Endodermal cell (in vitro differentiated cells): ENCODE results near the gene SUSD2. TPM values are rescaled to one million over a fixed set of nuclear protein-coding genes. Genes with fewer than 3 reads are reported as not detected.
A peak's percentile ranks its signal among the peaks of the same experiment; 100 is the strongest.

Source experiments
- DNase-seq: peaks from one replicate; pipeline ENCODE4 v3.0.0-alpha.2; 2017
- H3K27ac ChIP-seq: 2 replicates; pipeline ENCODE4 v1.5.1; 2013; ENCODE audit warnings: mild to moderate bottlenecking, low read depth, low read length, moderate library complexity
- H3K27me3 ChIP-seq: 2 replicates; pipeline ENCODE4 v1.6.1; 2013; ENCODE audit warnings: mild to moderate bottlenecking, low read length, moderate library complexity; ENCODE audit not compliant: insufficient read depth, control insufficient read depth, poor library complexity, severe bottlenecking
- H3K36me3 ChIP-seq: 2 replicates; pipeline ENCODE4 v1.7.0; 2013; ENCODE audit warnings: mild to moderate bottlenecking, low read length, moderate library complexity; ENCODE audit not compliant: control insufficient read depth, insufficient read depth
- H3K4me1 ChIP-seq: one replicate; pipeline ENCODE4 v1.7.0; 2013; ENCODE audit warnings: low read length; ENCODE audit not compliant: control insufficient read depth, insufficient read depth
- H3K4me3 ChIP-seq: 2 replicates; pipeline ENCODE4 v1.5.1; 2013; ENCODE audit warnings: mild to moderate bottlenecking, low read length, moderate library complexity
- H3K9ac ChIP-seq: 2 replicates; pipeline ENCODE4 v1.6.1; 2013; ENCODE audit warnings: mild to moderate bottlenecking, low read length, moderate library complexity; ENCODE audit not compliant: poor library complexity, severe bottlenecking; ENCODE audit errors: extremely low read depth
- H3K9me3 ChIP-seq: 2 replicates; pipeline ENCODE4 v1.6.1; 2013; ENCODE audit warnings: mild to moderate bottlenecking, low read length, moderate library complexity; ENCODE audit not compliant: control insufficient read depth
- H3K27ac Mint-ChIP-seq: 2 replicates; pipeline ENCODE4 v1.8.0; 2020; ENCODE audit warnings: mixed read lengths
- H3K27me3 Mint-ChIP-seq: 2 replicates; pipeline ENCODE4 v1.8.0; 2021; ENCODE audit warnings: mild to moderate bottlenecking, mixed read lengths; ENCODE audit not compliant: insufficient read depth
- H3K36me3 Mint-ChIP-seq: 2 replicates; pipeline ENCODE4 v1.8.0; 2020; ENCODE audit warnings: low read depth, mixed read lengths
- H3K4me1 Mint-ChIP-seq: 2 replicates; pipeline ENCODE4 v1.8.0; 2020; ENCODE audit warnings: mixed read lengths
- H3K4me3 Mint-ChIP-seq: 2 replicates; pipeline ENCODE4 v1.8.0; 2020; ENCODE audit warnings: mild to moderate bottlenecking, moderate library complexity, mixed read lengths
- H3K9me3 Mint-ChIP-seq: 2 replicates; pipeline ENCODE4 v1.8.0; 2020; ENCODE audit warnings: mild to moderate bottlenecking, mixed read lengths
- WGBS, 2 experiments: methylation state at CpG; one replicate each; pipeline versions ENCODE4 v1.1.5 to v1.1.7; 2013; ENCODE audit warnings: missing lambda C conversion rate in 2 of 2, mixed read lengths in 1 of 2; ENCODE audit not compliant: insufficient coverage in 1 of 2, insufficient read length in 1 of 2; 5-methylcytosine and 5-hydroxymethylcytosine counted together
- total RNA-seq, 2 donors: library from RNA; stranded (reverse); fragmentation: NEBNext Ultra II Directional in 1 of 2; extraction: Animal tissue kit (Norgen Biotek cat#: 25700) in 1 of 2; gene quantifications; 2 replicates in 1 of 2; 3 replicates in 1 of 2; pipeline ENCODE4 v1.2.1, GENCODE V29; 2021
- TF ChIP-seq, protein P1 (sequence below): fragments of 200-600 bp; sonication (generic); conservative IDR thresholded peaks from 2 replicates; pipeline ENCODE4 v1.5.0; 2021; ENCODE audit warnings: antibody characterized with exemption, mild to moderate bottlenecking

SUSD2 gene
- total RNA-seq, 2 donors from 2014 or later: 0.40 to 1.6 TPM

DNA sequence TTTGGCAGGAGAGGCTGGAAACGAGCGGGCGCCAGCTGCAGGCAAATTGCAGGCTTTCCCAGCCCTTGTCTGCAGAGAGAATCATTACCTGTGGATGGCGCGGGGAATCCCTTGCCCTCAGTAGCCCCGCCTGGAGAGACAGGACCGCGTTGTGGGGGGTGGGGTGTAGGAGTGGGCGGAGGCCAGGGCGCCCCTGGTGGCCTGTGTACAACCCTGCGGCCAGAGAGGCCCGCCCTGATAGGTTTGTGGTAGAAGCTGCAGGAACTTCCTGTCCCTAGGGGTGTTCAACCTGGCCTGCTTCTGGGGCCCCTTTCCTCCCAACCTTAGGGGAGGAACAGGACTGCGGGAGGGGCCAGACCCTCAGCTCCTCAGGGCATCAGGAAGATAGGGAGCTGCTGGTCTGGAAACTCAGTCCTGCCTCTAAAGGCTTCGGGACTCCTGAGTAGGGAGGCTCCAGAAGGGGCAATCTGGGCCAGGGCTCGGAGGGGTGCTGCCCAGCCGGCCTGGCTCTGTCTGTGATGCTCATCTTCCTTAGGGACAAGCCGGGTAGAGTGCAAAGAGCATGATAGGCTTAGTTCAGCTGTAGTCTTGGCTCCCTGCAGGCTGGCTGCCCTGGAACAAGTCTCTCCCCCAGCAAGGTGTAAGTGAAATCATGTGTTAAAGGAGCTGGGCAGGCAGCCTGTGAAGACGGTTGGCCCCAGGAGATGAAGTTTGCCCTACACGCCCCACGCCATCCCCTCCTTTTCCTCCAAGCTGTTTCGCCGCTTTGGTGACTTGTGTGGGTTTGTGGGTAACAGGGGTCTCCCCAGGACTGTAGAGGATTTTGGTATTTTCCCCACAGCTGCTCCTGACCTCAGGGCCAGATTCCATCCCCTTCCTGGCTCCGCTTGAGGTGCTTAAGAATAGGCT lies 24.1 kb upstream of the SUSD2 start:
- Histone ChIP-seq H3K9ac (no peak overlapping the region), H3K4me1 (peaks cover 18% of the 10 kb centered on the region), H3K27ac (no peak overlapping the region), H3K9me3 (no peaks in the 10 kb centered on the region), H3K27me3 (peaks cover 8% of the 10 kb centered on the region), H3K4me3 (peak overlapping the region; percentile 74), H3K36me3 (no peaks in the 10 kb centered on the region)
- DNase-seq: peak; percentile 98
- H3K9me3 Mint-ChIP-seq: no peaks in the 10 kb centered on the region
- no peaks in the 10 kb centered on the region for H3K27me3 Mint-ChIP-seq
- H3K4me3 Mint-ChIP-seq: peak overlapping the region; percentile 58
- 34 to 36% methylated on average over 6 to 23 of the region's 23 CpGs for WGBS, 2 experiments
- peaks cover 1% of the 10 kb centered on the region for H3K36me3 Mint-ChIP-seq
- peaks cover 27% of the 10 kb centered on the region for H3K4me1 Mint-ChIP-seq
- no peak overlapping the region for H3K27ac Mint-ChIP-seq
- TF ChIP-seq, protein P1, sequence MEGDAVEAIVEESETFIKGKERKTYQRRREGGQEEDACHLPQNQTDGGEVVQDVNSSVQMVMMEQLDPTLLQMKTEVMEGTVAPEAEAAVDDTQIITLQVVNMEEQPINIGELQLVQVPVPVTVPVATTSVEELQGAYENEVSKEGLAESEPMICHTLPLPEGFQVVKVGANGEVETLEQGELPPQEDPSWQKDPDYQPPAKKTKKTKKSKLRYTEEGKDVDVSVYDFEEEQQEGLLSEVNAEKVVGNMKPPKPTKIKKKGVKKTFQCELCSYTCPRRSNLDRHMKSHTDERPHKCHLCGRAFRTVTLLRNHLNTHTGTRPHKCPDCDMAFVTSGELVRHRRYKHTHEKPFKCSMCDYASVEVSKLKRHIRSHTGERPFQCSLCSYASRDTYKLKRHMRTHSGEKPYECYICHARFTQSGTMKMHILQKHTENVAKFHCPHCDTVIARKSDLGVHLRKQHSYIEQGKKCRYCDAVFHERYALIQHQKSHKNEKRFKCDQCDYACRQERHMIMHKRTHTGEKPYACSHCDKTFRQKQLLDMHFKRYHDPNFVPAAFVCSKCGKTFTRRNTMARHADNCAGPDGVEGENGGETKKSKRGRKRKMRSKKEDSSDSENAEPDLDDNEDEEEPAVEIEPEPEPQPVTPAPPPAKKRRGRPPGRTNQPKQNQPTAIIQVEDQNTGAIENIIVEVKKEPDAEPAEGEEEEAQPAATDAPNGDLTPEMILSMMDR: peak; percentile 98

DNA sequence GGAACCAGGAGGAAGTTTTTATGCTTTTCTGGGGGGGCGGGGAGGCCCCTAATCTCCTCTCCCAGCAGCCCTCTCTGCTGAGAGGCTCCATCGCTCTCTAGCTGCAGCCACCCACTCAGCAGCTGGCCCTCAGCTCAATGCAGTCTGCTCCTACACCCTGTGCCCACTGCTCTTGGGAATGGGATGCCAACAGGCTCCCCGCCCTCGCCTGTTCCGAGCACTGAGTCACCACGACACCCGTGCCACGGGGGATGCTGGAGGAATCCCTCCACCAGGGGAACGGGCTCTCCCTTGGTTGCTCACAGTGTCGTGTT lies 23.5 kb upstream of the SUSD2 start:
- H3K27ac Mint-ChIP-seq: no peak overlapping the region
- Histone ChIP-seq H3K27ac (no peak overlapping the region), H3K4me1 (peaks cover 18% of the 10 kb centered on the region), H3K27me3 (peaks cover 8% of the 10 kb centered on the region), H3K9ac (no peak overlapping the region), H3K9me3 (no peaks in the 10 kb centered on the region), H3K4me3 (no peak overlapping the region), H3K36me3 (no peaks in the 10 kb centered on the region)
- H3K4me1 Mint-ChIP-seq: peaks cover 27% of the 10 kb centered on the region
- 87% methylated on average over 6 to 10 of the region's 10 CpGs for WGBS, 2 experiments
- TF ChIP-seq, protein P1: no peak
- peaks cover 1% of the 10 kb centered on the region for H3K36me3 Mint-ChIP-seq
- no peaks in the 10 kb centered on the region for H3K9me3 Mint-ChIP-seq
- DNase-seq: no peak
- H3K27me3 Mint-ChIP-seq: no peaks in the 10 kb centered on the region
- H3K4me3 Mint-ChIP-seq: no peak overlapping the region

DNA sequence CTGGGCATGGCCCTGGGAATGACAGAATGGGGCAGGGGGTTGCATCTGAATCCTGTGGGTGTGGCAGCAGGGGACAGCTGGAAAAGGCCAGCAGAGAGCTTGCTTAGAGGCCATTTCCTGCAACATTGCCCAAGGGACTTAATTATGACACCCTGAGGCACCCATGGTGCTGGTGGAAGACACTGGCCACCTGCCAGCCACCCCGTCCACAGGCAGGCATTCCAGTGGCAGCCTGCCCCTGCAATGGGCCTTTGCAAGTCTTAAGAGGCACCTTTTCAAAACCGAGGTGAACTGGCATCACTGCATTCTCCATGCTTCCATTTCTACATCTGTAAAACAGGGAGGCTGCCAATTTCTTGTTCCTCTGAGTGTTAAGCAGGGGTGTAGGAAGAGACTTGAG lies 21.6 kb upstream of the SUSD2 start:
- Histone ChIP-seq H3K9ac (no peak overlapping the region), H3K4me1 (peaks cover 11% of the 10 kb centered on the region), H3K4me3 (no peak overlapping the region), H3K27ac (no peak overlapping the region), H3K27me3 (peaks cover 8% of the 10 kb centered on the region), H3K36me3 (no peaks in the 10 kb centered on the region), H3K9me3 (no peaks in the 10 kb centered on the region)
- TF ChIP-seq, protein P1: no peak
- Mint-ChIP-seq H3K36me3 (peaks cover 5% of the 10 kb centered on the region), H3K9me3 (no peaks in the 10 kb centered on the region), H3K27me3 (no peaks in the 10 kb centered on the region), H3K4me1 (peaks cover 17% of the 10 kb centered on the region), H3K4me3 (no peak overlapping the region), H3K27ac (no peak overlapping the region)
- WGBS, 2 experiments: 83 to 91% methylated on average over 1 to 2 of the region's 2 CpGs
- DNase-seq: no peak
